Measurements from ENCODE around the gene GPR157. TPM values are rescaled to one million over a fixed set of nuclear protein-coding genes. Genes with fewer than 3 reads are reported as not detected.

GPR157 gene
- total RNA-seq, 1 donor from 2014 or later = 1.7 TPM

GRCh38 chr1:9051379-9051778, 77.5 kb downstream of the GPR157 start:
- TF ChIP-seq, protein P1, sequence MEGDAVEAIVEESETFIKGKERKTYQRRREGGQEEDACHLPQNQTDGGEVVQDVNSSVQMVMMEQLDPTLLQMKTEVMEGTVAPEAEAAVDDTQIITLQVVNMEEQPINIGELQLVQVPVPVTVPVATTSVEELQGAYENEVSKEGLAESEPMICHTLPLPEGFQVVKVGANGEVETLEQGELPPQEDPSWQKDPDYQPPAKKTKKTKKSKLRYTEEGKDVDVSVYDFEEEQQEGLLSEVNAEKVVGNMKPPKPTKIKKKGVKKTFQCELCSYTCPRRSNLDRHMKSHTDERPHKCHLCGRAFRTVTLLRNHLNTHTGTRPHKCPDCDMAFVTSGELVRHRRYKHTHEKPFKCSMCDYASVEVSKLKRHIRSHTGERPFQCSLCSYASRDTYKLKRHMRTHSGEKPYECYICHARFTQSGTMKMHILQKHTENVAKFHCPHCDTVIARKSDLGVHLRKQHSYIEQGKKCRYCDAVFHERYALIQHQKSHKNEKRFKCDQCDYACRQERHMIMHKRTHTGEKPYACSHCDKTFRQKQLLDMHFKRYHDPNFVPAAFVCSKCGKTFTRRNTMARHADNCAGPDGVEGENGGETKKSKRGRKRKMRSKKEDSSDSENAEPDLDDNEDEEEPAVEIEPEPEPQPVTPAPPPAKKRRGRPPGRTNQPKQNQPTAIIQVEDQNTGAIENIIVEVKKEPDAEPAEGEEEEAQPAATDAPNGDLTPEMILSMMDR (conservative IDR thresholded peaks at IDR 0.05; ENCODE audit: low read depth, low read length) = no peak
- no peak overlapping the region for H3K4me3 ChIP-seq (ENCODE audit: low read depth, low read length)
- no peak for DNase-seq (ENCODE audit: low read depth)

DNA sequence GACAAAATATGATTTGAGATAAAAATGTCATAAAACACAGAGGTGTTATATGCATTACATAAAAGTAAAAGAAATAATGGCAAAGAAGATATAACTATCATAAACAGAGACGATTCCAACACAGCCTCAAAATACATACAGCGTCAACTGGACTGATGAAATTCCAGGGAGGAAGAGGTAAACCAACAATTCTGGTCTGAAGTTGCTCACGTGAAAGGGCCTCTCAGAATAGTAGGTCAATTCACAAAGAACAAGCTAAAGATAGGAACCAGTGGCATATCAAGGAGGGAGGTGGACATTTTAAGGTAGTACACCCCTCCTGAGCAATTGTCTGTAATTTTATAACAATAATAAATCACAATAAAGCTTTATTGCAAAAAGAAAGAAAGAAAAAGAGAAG, 78.1 kb downstream of the GPR157 start:
- no peak for DNase-seq (ENCODE audit: low read depth)
- TF ChIP-seq, protein P1 (conservative IDR thresholded peaks at IDR 0.05; ENCODE audit: low read depth, low read length) = no peak
- no peak overlapping the region for H3K4me3 ChIP-seq (ENCODE audit: low read depth, low read length)

Other genes with a start within 250 kb of the GPR157 start
- not detected in 2 replicates for gene CA6, start 183.2 kb downstream of the GPR157 start, total RNA-seq
- not detected in 2 replicates for gene SLC2A7, start 102.7 kb downstream of the GPR157 start, total RNA-seq
- not detected in 2 replicates for gene SLC2A5, start 59.5 kb downstream of the GPR157 start, total RNA-seq
- 7.5 and 10.7 TPM in 2 replicates for gene H6PD, start 105.7 kb upstream of the GPR157 start, total RNA-seq
- 20.0 and 20.8 TPM in 2 replicates for gene SPSB1, start 163.8 kb upstream of the GPR157 start, total RNA-seq